ENCODE measurements around the gene TUFT1.

GRCh38 chr1:151581921-151582320, 41.8 kb downstream of the TUFT1 start:
- TF ChIP-seq RBBP5 (IDR thresholded peaks at IDR 0.05; ENCODE audit: borderline replicate concordance, low read depth, low read length) (no peak), POLR2A (IDR thresholded peaks at IDR 0.05; ENCODE audit: control extremely low read depth in 1 of 2, low read depth in 2 of 2, low read length in 2 of 2) (no peak), CHD2 (IDR thresholded peaks at IDR 0.05; ENCODE audit: low read length) (no peak), SAP30 (IDR thresholded peaks at IDR 0.05; ENCODE audit: insufficient read depth, insufficient replicate concordance, low read length) (no peak), EGR1 (IDR thresholded peaks at IDR 0.05; ENCODE audit: borderline replicate concordance, low read depth, low read length) (no peak), SP1 (IDR thresholded peaks at IDR 0.05; ENCODE audit: low read depth, low read length) (no peak), JUN (IDR thresholded peaks at IDR 0.05; ENCODE audit: low read depth, low read length) (no peak), CHD1 (IDR thresholded peaks at IDR 0.05; ENCODE audit: low read depth, low read length) (no peak), BACH1 (IDR thresholded peaks at IDR 0.05; ENCODE audit: low read length) (no peak), GABPA (IDR thresholded peaks at IDR 0.05; ENCODE audit: borderline replicate concordance, insufficient read depth, low read length) (no peak), POLR2AphosphoS5 (IDR thresholded peaks at IDR 0.05; ENCODE audit: low read depth, low read length) (no peak), SIRT6 (IDR thresholded peaks at IDR 0.05; ENCODE audit: low read length) (no peak)
- TF ChIP-seq, protein P1, sequence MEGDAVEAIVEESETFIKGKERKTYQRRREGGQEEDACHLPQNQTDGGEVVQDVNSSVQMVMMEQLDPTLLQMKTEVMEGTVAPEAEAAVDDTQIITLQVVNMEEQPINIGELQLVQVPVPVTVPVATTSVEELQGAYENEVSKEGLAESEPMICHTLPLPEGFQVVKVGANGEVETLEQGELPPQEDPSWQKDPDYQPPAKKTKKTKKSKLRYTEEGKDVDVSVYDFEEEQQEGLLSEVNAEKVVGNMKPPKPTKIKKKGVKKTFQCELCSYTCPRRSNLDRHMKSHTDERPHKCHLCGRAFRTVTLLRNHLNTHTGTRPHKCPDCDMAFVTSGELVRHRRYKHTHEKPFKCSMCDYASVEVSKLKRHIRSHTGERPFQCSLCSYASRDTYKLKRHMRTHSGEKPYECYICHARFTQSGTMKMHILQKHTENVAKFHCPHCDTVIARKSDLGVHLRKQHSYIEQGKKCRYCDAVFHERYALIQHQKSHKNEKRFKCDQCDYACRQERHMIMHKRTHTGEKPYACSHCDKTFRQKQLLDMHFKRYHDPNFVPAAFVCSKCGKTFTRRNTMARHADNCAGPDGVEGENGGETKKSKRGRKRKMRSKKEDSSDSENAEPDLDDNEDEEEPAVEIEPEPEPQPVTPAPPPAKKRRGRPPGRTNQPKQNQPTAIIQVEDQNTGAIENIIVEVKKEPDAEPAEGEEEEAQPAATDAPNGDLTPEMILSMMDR (IDR thresholded peaks at IDR 0.05; ENCODE audit: control extremely low read depth in 1 of 3, insufficient read depth in 1 of 3, low read depth in 1 of 3, low read length in 3 of 3), result no peak
- TF ChIP-seq, protein P2, sequence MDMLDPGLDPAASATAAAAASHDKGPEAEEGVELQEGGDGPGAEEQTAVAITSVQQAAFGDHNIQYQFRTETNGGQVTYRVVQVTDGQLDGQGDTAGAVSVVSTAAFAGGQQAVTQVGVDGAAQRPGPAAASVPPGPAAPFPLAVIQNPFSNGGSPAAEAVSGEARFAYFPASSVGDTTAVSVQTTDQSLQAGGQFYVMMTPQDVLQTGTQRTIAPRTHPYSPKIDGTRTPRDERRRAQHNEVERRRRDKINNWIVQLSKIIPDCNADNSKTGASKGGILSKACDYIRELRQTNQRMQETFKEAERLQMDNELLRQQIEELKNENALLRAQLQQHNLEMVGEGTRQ (IDR thresholded peaks at IDR 0.05; ENCODE audit: low read length), result no peak
